ENCODE results near the gene ALDH1A3. TPM values are rescaled to one million over a fixed set of nuclear protein-coding genes. Genes with fewer than 3 reads are reported as not detected.

ALDH1A3 gene
- total RNA-seq, 4 donors from 2014 or later = 8.5 to 99.9 (median 18.4) TPM

DNA sequence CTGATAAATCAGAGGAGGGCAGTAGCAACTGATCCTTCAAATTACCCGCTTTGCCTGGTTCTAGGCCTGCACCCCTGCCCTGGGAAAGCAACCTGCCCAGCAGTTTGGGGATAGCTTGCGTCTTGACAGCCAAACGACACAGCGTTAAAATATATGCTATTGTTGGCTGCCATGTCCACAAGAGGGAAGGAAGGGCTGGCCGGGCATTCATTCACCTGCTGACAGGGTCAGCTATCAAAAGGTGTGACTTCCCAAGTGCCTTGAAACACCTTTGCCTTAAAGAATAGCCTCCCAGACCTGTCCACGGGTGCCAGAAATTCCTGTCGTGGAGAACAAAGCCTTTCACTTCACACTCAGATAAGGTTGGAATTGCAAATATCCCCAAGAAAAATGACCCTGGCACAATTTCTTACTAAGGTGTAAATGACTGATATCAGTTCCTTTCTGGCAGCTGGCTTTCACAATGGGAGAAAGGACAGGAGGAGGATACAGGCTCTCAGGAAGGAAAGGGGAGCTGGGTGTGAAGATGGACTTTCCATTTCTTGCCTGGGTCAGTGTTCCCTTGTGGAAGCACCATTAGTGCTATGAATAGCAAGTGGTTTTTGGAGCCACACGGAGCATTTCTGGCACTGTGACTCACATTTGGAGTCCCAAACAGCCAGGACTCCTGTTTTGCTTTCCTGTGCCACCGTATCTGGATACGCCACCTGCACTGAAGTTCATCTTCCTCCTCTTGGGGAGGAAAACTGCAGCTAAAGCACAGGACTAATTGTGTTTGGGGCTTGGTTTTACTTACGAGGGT, 19.2 kb downstream of the ALDH1A3 start:
- Histone ChIP-seq H3K36me3 (no peaks in the 10 kb centered on the region), H3K4me3 (no peak overlapping the region), H3K4me1 (peaks cover 0 to 12% (median 2%) of the 10 kb centered on the region in 4 donors), H3K27ac (no peak overlapping the region), H3K27me3 (no peaks in the 10 kb centered on the region), H3K9me3 (no peaks in the 10 kb centered on the region)
- no peak for TF ChIP-seq POLR2A (IDR thresholded peaks at IDR 0.05)
- TF ChIP-seq, protein P1, sequence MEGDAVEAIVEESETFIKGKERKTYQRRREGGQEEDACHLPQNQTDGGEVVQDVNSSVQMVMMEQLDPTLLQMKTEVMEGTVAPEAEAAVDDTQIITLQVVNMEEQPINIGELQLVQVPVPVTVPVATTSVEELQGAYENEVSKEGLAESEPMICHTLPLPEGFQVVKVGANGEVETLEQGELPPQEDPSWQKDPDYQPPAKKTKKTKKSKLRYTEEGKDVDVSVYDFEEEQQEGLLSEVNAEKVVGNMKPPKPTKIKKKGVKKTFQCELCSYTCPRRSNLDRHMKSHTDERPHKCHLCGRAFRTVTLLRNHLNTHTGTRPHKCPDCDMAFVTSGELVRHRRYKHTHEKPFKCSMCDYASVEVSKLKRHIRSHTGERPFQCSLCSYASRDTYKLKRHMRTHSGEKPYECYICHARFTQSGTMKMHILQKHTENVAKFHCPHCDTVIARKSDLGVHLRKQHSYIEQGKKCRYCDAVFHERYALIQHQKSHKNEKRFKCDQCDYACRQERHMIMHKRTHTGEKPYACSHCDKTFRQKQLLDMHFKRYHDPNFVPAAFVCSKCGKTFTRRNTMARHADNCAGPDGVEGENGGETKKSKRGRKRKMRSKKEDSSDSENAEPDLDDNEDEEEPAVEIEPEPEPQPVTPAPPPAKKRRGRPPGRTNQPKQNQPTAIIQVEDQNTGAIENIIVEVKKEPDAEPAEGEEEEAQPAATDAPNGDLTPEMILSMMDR (IDR thresholded peaks at IDR 0.05) = no peak
- peak in 1 of 3 donors; percentile 34 for DNase-seq

- Histone ChIP-seq H3K4me3 (no peak overlapping the region), H3K9me3 (no peaks in the 10 kb centered on the region), H3K27me3 (no peaks in the 10 kb centered on the region), H3K4me1 (peaks cover 0 to 12% (median 2%) of the 10 kb centered on the region in 4 donors), H3K27ac (no peak overlapping the region), H3K36me3 (no peaks in the 10 kb centered on the region)
- TF ChIP-seq, protein P1 (IDR thresholded peaks at IDR 0.05) = no peak
- TF ChIP-seq POLR2A (IDR thresholded peaks at IDR 0.05) = no peak
- DNase-seq = peak in 1 of 3 donors; percentile 37
These were observed 20.0 kb downstream of the ALDH1A3 start for GRCh38 chr15:100899601-100900000.

GRCh38 chr15:100900136-100900794, 20.6 kb downstream of the ALDH1A3 start:
- H3K27ac ChIP-seq = peak overlapping the region in 1 of 4 donors; percentile 27

GRCh38 chr15:100900795-100901169, 21.2 kb downstream of the ALDH1A3 start:
- Histone ChIP-seq H3K36me3 (no peaks in the 10 kb centered on the region), H3K27ac (peak overlapping the region in 2 of 4 donors; percentile 9 to 78), H3K4me1 (peaks cover 0 to 12% (median 2%) of the 10 kb centered on the region in 4 donors), H3K4me3 (no peak overlapping the region), H3K9me3 (no peaks in the 10 kb centered on the region), H3K27me3 (no peaks in the 10 kb centered on the region)
- peak in 1 of 3 donors; percentile 40 for DNase-seq
- TF ChIP-seq, protein P1 (IDR thresholded peaks at IDR 0.05) = no peak
- TF ChIP-seq POLR2A (IDR thresholded peaks at IDR 0.05) = no peak

More at GRCh38 chr15:100900136-100900794, 20.6 kb downstream of the ALDH1A3 start:
- TF ChIP-seq POLR2A (IDR thresholded peaks at IDR 0.05) = no peak
- TF ChIP-seq, protein P1 (IDR thresholded peaks at IDR 0.05) = no peak
- Histone ChIP-seq H3K4me1 (peaks cover 0 to 12% (median 2%) of the 10 kb centered on the region in 4 donors), H3K4me3 (no peak overlapping the region), H3K27me3 (no peaks in the 10 kb centered on the region), H3K36me3 (no peaks in the 10 kb centered on the region), H3K9me3 (no peaks in the 10 kb centered on the region)
- DNase-seq = peak in 2 of 3 donors; percentile 56 to 73

DNA sequence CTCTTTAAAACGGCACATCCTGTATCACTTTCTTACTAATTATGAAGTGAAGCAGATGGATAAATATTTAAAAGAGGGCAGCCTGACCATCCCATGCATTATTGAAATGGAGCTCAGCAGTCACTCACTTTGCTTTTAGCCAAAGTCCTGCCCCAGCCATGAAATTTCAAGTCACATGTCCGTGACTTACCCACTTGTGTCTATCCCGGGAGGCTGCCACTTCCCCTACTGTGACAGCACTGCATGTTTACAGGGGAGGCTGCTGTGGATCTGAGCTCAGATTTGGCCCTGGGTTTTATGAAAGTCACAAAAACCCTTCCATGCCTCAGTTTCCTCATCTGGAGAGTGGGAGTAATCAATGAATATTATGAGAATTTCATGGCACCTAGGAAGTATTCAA, 21.7 kb downstream of the ALDH1A3 start:
- Histone ChIP-seq H3K9me3 (no peaks in the 10 kb centered on the region), H3K4me1 (peaks cover 0 to 12% (median 2%) of the 10 kb centered on the region in 4 donors), H3K4me3 (no peak overlapping the region), H3K27ac (peak overlapping the region in 2 of 4 donors; percentile 68 to 78), H3K36me3 (no peaks in the 10 kb centered on the region), H3K27me3 (no peaks in the 10 kb centered on the region)
- TF ChIP-seq, protein P1 (IDR thresholded peaks at IDR 0.05) = no peak
- no peak for TF ChIP-seq POLR2A (IDR thresholded peaks at IDR 0.05)
- peak in 1 of 3 donors; percentile 40 for DNase-seq

Data from Peyer's patch (tissue), 4 donors.